Nephron progenitor cell (in vitro differentiated cells): ENCODE measurements around the gene ZNF226.
"Not testable (repeated sequence)": the region's sequence is repeated elsewhere in the genome, so short reads cannot be mapped to it uniquely, and the experiment has no call there.

Source experiments
- DNase-seq: peaks from one replicate; pipeline ENCODE4 v3.0.0; 2021
- H3K27ac Mint-ChIP-seq: 2 replicates; pipeline ENCODE4 v1.8.0; 2021; ENCODE audit warnings: mild to moderate bottlenecking, moderate library complexity, mixed read lengths
- H3K27me3 Mint-ChIP-seq: 2 replicates; pipeline ENCODE4 v1.8.0; 2021; ENCODE audit warnings: mild to moderate bottlenecking, low read depth, mixed read lengths; ENCODE audit not compliant: poor library complexity
- H3K36me3 Mint-ChIP-seq: 2 replicates; pipeline ENCODE4 v1.8.0; 2021; ENCODE audit warnings: low read depth, mixed read lengths
- H3K4me1 Mint-ChIP-seq: 2 replicates; pipeline ENCODE4 v1.8.0; 2021; ENCODE audit warnings: mixed read lengths
- H3K4me3 Mint-ChIP-seq: 2 replicates; pipeline ENCODE4 v1.8.0; 2021; ENCODE audit warnings: mild to moderate bottlenecking, moderate library complexity, mixed read lengths
- H3K9me3 Mint-ChIP-seq: 2 replicates; pipeline ENCODE4 v1.8.0; 2021; ENCODE audit warnings: mild to moderate bottlenecking, moderate library complexity, mixed read lengths
- TF ChIP-seq, protein P1 (sequence below): fragments of 200-600 bp; sonication (generic); IDR thresholded peaks from 2 replicates; pipeline ENCODE4 v1.5.0; 2021; ENCODE audit warnings: antibody characterized with exemption

ZNF226 gene

DNA sequence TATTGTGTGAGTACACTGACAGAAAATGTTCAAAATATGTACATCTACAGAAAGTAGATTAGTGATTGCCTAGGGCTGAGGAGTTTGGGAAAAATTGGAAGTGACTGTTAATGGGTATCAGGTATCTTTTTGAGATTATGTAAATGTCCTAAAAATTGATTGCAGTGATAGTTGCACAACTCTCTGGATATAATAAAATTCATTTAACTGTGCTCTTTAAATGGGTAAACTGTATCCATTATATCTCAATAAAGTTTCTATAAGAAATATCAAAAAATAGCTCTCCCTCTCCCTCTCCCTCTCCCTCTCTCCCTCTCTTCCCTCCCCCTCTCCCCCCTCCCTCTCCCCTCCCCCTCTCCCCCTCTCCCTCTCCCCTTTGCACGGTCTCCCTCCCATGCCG, 38.1 kb downstream of the ZNF226 start:
- H3K4me1 Mint-ChIP-seq = peaks cover 10% of the 10 kb centered on the region
- H3K9me3 Mint-ChIP-seq = peaks cover 51% of the 10 kb centered on the region
- DNase-seq = no peak
- TF ChIP-seq, protein P1, sequence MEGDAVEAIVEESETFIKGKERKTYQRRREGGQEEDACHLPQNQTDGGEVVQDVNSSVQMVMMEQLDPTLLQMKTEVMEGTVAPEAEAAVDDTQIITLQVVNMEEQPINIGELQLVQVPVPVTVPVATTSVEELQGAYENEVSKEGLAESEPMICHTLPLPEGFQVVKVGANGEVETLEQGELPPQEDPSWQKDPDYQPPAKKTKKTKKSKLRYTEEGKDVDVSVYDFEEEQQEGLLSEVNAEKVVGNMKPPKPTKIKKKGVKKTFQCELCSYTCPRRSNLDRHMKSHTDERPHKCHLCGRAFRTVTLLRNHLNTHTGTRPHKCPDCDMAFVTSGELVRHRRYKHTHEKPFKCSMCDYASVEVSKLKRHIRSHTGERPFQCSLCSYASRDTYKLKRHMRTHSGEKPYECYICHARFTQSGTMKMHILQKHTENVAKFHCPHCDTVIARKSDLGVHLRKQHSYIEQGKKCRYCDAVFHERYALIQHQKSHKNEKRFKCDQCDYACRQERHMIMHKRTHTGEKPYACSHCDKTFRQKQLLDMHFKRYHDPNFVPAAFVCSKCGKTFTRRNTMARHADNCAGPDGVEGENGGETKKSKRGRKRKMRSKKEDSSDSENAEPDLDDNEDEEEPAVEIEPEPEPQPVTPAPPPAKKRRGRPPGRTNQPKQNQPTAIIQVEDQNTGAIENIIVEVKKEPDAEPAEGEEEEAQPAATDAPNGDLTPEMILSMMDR = no peak
- H3K27me3 Mint-ChIP-seq = peaks cover 27% of the 10 kb centered on the region
- no peak overlapping the region for H3K4me3 Mint-ChIP-seq
- peaks cover 5% of the 10 kb centered on the region for H3K36me3 Mint-ChIP-seq
- H3K27ac Mint-ChIP-seq = no peak overlapping the region

DNA sequence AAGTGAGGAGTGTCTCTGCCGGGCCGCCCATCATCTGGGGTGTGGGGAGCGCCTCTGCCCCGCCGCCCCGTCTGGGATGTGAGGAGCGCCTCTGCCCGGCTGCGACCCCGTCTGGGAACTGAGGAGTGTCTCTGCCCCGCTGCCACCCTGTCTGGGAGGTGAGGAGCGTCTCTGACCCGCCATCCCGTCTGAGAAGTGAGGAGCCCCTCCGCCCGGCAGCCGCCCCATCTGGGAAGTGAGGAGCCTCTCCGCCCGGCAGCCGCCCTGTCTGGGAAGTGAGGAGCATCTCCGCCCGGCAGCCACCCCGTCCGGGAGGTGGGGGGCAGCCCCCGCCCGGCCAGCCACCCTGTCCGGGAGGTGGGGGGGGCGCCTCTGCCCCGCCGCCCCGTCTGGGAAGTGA, 39.0 kb downstream of the ZNF226 start:
- H3K27me3 Mint-ChIP-seq = peaks cover 27% of the 10 kb centered on the region
- not testable (repeated sequence) for H3K27ac Mint-ChIP-seq, DNase-seq, H3K4me3 Mint-ChIP-seq, H3K36me3 Mint-ChIP-seq
- peaks cover 58% of the 10 kb centered on the region for H3K9me3 Mint-ChIP-seq
- H3K4me1 Mint-ChIP-seq = peaks cover 17% of the 10 kb centered on the region

- Mint-ChIP-seq H3K27me3 (peaks cover 27% of the 10 kb centered on the region), H3K27ac (no peak overlapping the region), H3K4me1 (peaks cover 17% of the 10 kb centered on the region), H3K9me3 (peaks cover 64% of the 10 kb centered on the region), H3K36me3 (peaks cover 9% of the 10 kb centered on the region), H3K4me3 (no peak overlapping the region)
- TF ChIP-seq, protein P1 = no peak
- DNase-seq = no peak
Measured at GRCh38 chr19:44204772-44205171, 39.9 kb downstream of the ZNF226 start.

DNA sequence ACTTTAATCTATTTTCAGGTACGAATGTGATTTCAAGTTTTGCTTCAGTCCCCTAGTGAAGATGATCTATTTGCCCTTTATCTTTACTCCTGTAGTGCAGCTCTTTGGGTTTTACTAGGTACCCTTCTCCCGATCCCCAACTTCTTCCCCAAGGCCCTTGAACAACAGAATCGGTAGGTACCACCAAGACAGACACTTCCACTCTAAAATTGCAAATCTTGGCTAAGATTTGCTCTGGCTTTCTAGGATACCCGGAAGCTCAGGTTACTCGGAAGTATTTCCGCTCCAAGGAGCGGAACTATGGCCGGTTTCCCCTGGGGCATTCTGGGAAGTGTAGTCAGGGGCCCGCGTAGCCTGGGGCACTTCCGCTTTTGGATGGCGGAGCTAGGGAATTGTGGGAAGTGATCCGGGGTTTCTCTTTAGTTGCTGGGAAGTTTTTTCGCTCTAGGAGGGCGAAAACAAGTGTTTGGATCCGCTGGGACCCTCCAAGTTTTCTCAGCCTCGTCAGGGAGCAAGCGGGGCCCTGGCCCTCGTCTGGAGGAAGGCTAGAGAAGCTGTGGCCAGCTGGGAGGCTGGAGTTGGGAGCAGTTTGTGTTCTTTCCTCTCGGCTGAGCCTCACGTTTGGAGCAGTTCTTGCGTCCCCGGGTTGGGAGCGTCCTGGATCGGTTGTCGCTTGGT, 42.4 kb downstream of the ZNF226 start:
- TF ChIP-seq, protein P1 = no peak

GRCh38 chr19:44212250-44212865, 47.5 kb downstream of the ZNF226 start, which contains the start of gene ZNF227:
Gene ZNF227, plus strand, starts transcription at chr19:44212532. Its CDS starts 5,261 bp downstream, at chr19:44217793.
- TF ChIP-seq, protein P1 = no peak
- peak; percentile 75 for DNase-seq
- Mint-ChIP-seq H3K4me3 (peak within 1 kb of the TSS; percentile 96), H3K27ac (peak within 1 kb of the TSS; percentile 95), H3K4me1 (peaks cover 27% of the 10 kb centered on the region), H3K9me3 (peaks cover 82% of the 10 kb centered on the region), H3K27me3 (peaks cover 3% of the 10 kb centered on the region), H3K36me3 (peaks cover 55% of the 10 kb centered on the region)

More for the DNA sequence above, 42.4 kb downstream of the ZNF226 start:
- DNase-seq = peak; percentile 79
- peak overlapping the region; percentile 98 for H3K27ac Mint-ChIP-seq
- H3K27me3 Mint-ChIP-seq = peaks cover 26% of the 10 kb centered on the region
- H3K4me1 Mint-ChIP-seq = peaks cover 20% of the 10 kb centered on the region
- H3K36me3 Mint-ChIP-seq = peaks cover 12% of the 10 kb centered on the region
- peaks cover 81% of the 10 kb centered on the region for H3K9me3 Mint-ChIP-seq
- peak overlapping the region; percentile 92 for H3K4me3 Mint-ChIP-seq

DNA sequence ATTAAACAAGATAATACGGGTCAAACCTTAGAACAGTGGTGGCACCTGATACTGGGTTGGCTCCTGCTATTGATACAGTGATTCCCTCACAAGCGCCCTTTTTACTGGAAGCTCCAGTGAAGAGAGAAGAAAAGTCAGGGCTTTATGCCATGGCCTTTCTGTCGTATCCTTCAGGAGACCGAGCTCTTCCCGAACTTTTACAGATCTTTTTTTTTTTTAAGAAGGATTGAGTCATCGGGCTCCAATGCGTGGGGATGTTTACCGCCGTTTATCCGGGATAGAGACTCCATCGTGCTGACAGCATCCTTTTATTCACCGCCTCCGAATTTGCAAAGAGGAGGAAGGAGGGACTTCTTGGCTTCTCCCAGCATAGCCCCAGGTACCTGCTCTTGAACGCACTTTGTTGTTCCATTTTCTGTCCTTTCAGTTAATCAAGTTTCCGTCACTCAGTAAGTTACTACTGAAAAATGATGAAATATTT, 48.0 kb downstream of the ZNF226 start:
- Mint-ChIP-seq H3K27ac (peak overlapping the region; percentile 64), H3K27me3 (peaks cover 3% of the 10 kb centered on the region), H3K4me1 (peaks cover 23% of the 10 kb centered on the region), H3K4me3 (peak overlapping the region; percentile 96), H3K9me3 (peaks cover 83% of the 10 kb centered on the region), H3K36me3 (peaks cover 60% of the 10 kb centered on the region)
- TF ChIP-seq, protein P1 = no peak
- no peak for DNase-seq

DNA sequence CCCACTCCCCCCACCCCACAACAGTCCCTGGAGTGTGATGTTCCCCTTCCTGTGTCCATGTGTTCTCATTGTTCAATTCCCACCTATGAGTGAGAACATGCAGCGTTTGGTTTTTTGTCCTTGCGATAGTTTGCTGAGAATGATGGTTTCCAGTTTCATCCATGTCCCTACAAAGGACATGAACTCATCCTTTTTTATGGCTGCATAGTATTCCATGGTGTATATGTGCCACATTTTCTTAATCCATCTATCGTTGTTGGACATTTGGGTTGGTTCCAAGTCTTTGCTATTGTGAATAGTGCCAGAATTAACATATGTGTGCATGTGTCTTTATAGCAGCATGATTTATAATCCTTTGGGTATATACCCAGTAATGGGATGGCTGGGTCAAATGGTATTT, 55.0 kb downstream of the ZNF226 start:
- not testable (repeated sequence) for DNase-seq, H3K27ac Mint-ChIP-seq, H3K4me1 Mint-ChIP-seq, H3K27me3 Mint-ChIP-seq, H3K4me3 Mint-ChIP-seq
- peaks cover 83% of the 10 kb centered on the region for H3K9me3 Mint-ChIP-seq
- H3K36me3 Mint-ChIP-seq = peaks cover 90% of the 10 kb centered on the region

- Mint-ChIP-seq H3K36me3 (peaks cover 89% of the 10 kb centered on the region), H3K9me3 (peaks cover 83% of the 10 kb centered on the region)
- not testable (repeated sequence) for H3K27ac Mint-ChIP-seq, H3K27me3 Mint-ChIP-seq, H3K4me1 Mint-ChIP-seq, H3K4me3 Mint-ChIP-seq, DNase-seq
Measured at GRCh38 chr19:44220761-44221160, 55.9 kb downstream of the ZNF226 start.

GRCh38 chr19:44221291-44221690, 56.4 kb downstream of the ZNF226 start:
- H3K4me1 Mint-ChIP-seq, H3K4me3 Mint-ChIP-seq, DNase-seq, H3K27ac Mint-ChIP-seq, H3K27me3 Mint-ChIP-seq: not testable (repeated sequence)
- Mint-ChIP-seq H3K9me3 (peaks cover 84% of the 10 kb centered on the region), H3K36me3 (peaks cover 89% of the 10 kb centered on the region)
